Measurements from ENCODE around the gene NACAD. TPM values are rescaled to one million over a fixed set of nuclear protein-coding genes. Genes with fewer than 3 reads are reported as not detected.

Gene NACAD
- total RNA-seq, 2 experiments from 2014 or later, result 0.08 to 0.14 TPM

GRCh38 chr7:45099891-45100760, 11.4 kb upstream of the NACAD start:
- ChIA-PET POLR2A (interaction anchor here (0.5 to 0.7 kb wide), 2 partner anchors 10 to 13 kb away, joined by 3 read pairs; no protein-coding TSS in a partner anchor), CTCF (no interaction called here)
- ATAC-seq (ENCODE audit: poor library complexity) (no peak), DNase-seq (peak in 1 of 14 experiments; percentile 4)
- Histone ChIP-seq H3K27ac (ENCODE audit: low read depth in 1 of 2, low read length in 2 of 2) (no peak overlapping the region), H3K27me3 (ENCODE audit: control insufficient read depth in 1 of 2, insufficient read depth in 2 of 2, low read length in 2 of 2) (no peaks in the 10 kb centered on the region), H3K9me3 (ENCODE audit: control insufficient read depth in 1 of 2, insufficient read depth in 1 of 2, low read length in 2 of 2) (no peaks in the 10 kb centered on the region), H3K36me3 (ENCODE audit: insufficient read depth, low read length) (peaks cover 67% of the 10 kb centered on the region), H3K4me1 (ENCODE audit: insufficient read depth, low read length) (peaks cover 10% of the 10 kb centered on the region), H3K4me3 (ENCODE audit: low read length) (no peak overlapping the region)
- no peak for TF ChIP-seq CTCF (IDR thresholded peaks at IDR 0.05)
- Mint-ChIP-seq H3K27me3 (no peaks in the 10 kb centered on the region), H3K36me3 (ENCODE audit: low read depth) (peaks cover 71% of the 10 kb centered on the region), H3K4me3 (no peak overlapping the region), H3K9me3 (no peaks in the 10 kb centered on the region), H3K27ac (no peak overlapping the region), H3K4me1 (ENCODE audit: low read depth) (no peaks in the 10 kb centered on the region)
- intact Hi-C loops (cut with DNase I, micrococcal nuclease), result no loop called here

- Histone ChIP-seq H3K4me1 (ENCODE audit: insufficient read depth, low read length) (peaks cover 2% of the 10 kb centered on the region), H3K4me3 (ENCODE audit: low read length) (no peak overlapping the region), H3K9me3 (ENCODE audit: control insufficient read depth in 1 of 2, insufficient read depth in 1 of 2, low read length in 2 of 2) (peaks cover 0 to 3% of the 10 kb centered on the region in 2 experiments), H3K27ac (ENCODE audit: low read depth in 1 of 2, low read length in 2 of 2) (no peak overlapping the region), H3K36me3 (ENCODE audit: insufficient read depth, low read length) (peaks cover 58% of the 10 kb centered on the region), H3K27me3 (ENCODE audit: control insufficient read depth in 1 of 2, insufficient read depth in 2 of 2, low read length in 2 of 2) (no peaks in the 10 kb centered on the region)
- ATAC-seq (ENCODE audit: poor library complexity) (no peak), DNase-seq (peak in 1 of 14 experiments; percentile 4)
- Mint-ChIP-seq H3K27ac (no peak overlapping the region), H3K36me3 (ENCODE audit: low read depth) (peaks cover 62% of the 10 kb centered on the region), H3K4me1 (ENCODE audit: low read depth) (no peaks in the 10 kb centered on the region), H3K27me3 (no peaks in the 10 kb centered on the region), H3K9me3 (no peaks in the 10 kb centered on the region), H3K4me3 (no peak overlapping the region)
- intact Hi-C loops (cut with DNase I, micrococcal nuclease), result no loop called here
- no peak for TF ChIP-seq CTCF (IDR thresholded peaks at IDR 0.05)
- ChIA-PET POLR2A (interaction anchor here (0.7 kb wide), 1 partner anchor 12 kb away, joined by 3 read pairs; no protein-coding TSS in a partner anchor), CTCF (no interaction called here)
These were observed 10.4 kb upstream of the NACAD start for GRCh38 chr7:45098983-45099839.

- no peaks in the 10 kb centered on the region for H3K36me3 ChIP-seq (ENCODE audit: insufficient read depth, low read length)
- ChIA-PET CTCF (interaction anchor here (2.2 kb wide), 1 partner anchor 14 kb away, joined by 5 read pairs; no protein-coding TSS in a partner anchor), POLR2A (interaction anchor here (1.0 kb wide), 1 partner anchor 59 kb away, joined by 3 read pairs; no protein-coding TSS in a partner anchor)
- peaks cover 7 to 17% of the 10 kb centered on the region in 2 experiments for H3K27me3 ChIP-seq (ENCODE audit: control insufficient read depth in 1 of 2, insufficient read depth in 2 of 2, low read length in 2 of 2)
- Mint-ChIP-seq H3K4me3 (no peak overlapping the region), H3K9me3 (peaks cover 3% of the 10 kb centered on the region), H3K27me3 (peaks cover 14% of the 10 kb centered on the region), H3K4me1 (ENCODE audit: low read depth) (peaks cover 7% of the 10 kb centered on the region), H3K27ac (no peak overlapping the region), H3K36me3 (ENCODE audit: low read depth) (peaks cover 8% of the 10 kb centered on the region)
- peaks cover 0 to 5% of the 10 kb centered on the region in 2 experiments for H3K9me3 ChIP-seq (ENCODE audit: control insufficient read depth in 1 of 2, insufficient read depth in 1 of 2, low read length in 2 of 2)
- H3K4me1 ChIP-seq (ENCODE audit: insufficient read depth, low read length), result peaks cover 10% of the 10 kb centered on the region
- no peak for TF ChIP-seq CTCF (IDR thresholded peaks at IDR 0.05)
- no peak overlapping the region for H3K4me3 ChIP-seq (ENCODE audit: low read length)
- intact Hi-C loops (cut with DNase I, micrococcal nuclease), result no loop called here
- ATAC-seq (ENCODE audit: poor library complexity) (no peak), DNase-seq (no peak)
- H3K27ac ChIP-seq (ENCODE audit: low read depth in 1 of 2, low read length in 2 of 2), result no peak overlapping the region
These were observed 4.1 kb upstream of the NACAD start for GRCh38 chr7:45092931-45093235.
